Measurements from ENCODE around the gene PRDM5. TPM values are rescaled to one million over a fixed set of nuclear protein-coding genes. Genes with fewer than 3 reads are reported as not detected.

Gene PRDM5
- total and polyA plus RNA-seq, 3 donors from 2014 or later, result 8.2 to 21.9 (median 19.1) TPM

- no peak overlapping the region for H3K4me3 ChIP-seq
- intact Hi-C loops (cut with DNase I; ENCODE audit: low total_unique reads), result no loop called here
Observed at GRCh38 chr4:120939693-120940092, 17.2 kb upstream of the PRDM5 start.

GRCh38 chr4:120929847-120930246 is 7.3 kb upstream of the PRDM5 start:
- Histone ChIP-seq H3K27ac (no peak overlapping the region), H3K36me3 (ENCODE audit: low read depth, missing control alignments) (no peaks in the 10 kb centered on the region), H3K4me3 (no peak overlapping the region), H3K4me1 (no peaks in the 10 kb centered on the region), H3K27me3 (no peaks in the 10 kb centered on the region), H3K9me3 (no peaks in the 10 kb centered on the region)
- WGBS, 2 donors, result 54 to 57% methylated on average over 1 of the region's 1 CpG
- no peak for TF ChIP-seq POLR2A (IDR thresholded peaks at IDR 0.05)
- TF ChIP-seq CTCF (IDR thresholded peaks at IDR 0.05), result no peak
- intact Hi-C loops (cut with DNase I; ENCODE audit: low total_unique reads), result no loop called here
- DNase-seq, result no peak

More at GRCh38 chr4:120939693-120940092, 17.2 kb upstream of the PRDM5 start:
- no peaks in the 10 kb centered on the region for H3K36me3 ChIP-seq (ENCODE audit: low read depth, missing control alignments)
- no peaks in the 10 kb centered on the region for H3K4me1 ChIP-seq
- no peak overlapping the region for H3K27ac ChIP-seq
- no peak for TF ChIP-seq POLR2A (IDR thresholded peaks at IDR 0.05)
- no peak for TF ChIP-seq CTCF (IDR thresholded peaks at IDR 0.05)
- DNase-seq, result no peak
- H3K27me3 ChIP-seq, result no peaks in the 10 kb centered on the region
- no peaks in the 10 kb centered on the region for H3K9me3 ChIP-seq

- no peaks in the 10 kb centered on the region for H3K9me3 ChIP-seq
- H3K4me3 ChIP-seq, result no peak overlapping the region
- no peak for DNase-seq
- peaks cover 8% of the 10 kb centered on the region for H3K4me1 ChIP-seq
- no peaks in the 10 kb centered on the region for H3K27me3 ChIP-seq
- no peaks in the 10 kb centered on the region for H3K36me3 ChIP-seq (ENCODE audit: low read depth, missing control alignments)
- intact Hi-C loops (cut with DNase I; ENCODE audit: low total_unique reads), result no loop called here
- no peak for TF ChIP-seq CTCF (IDR thresholded peaks at IDR 0.05)
- no peak for TF ChIP-seq POLR2A (IDR thresholded peaks at IDR 0.05)
- no peak overlapping the region for H3K27ac ChIP-seq
Observed at GRCh38 chr4:120927801-120928409, 5.4 kb upstream of the PRDM5 start.

GRCh38 chr4:120926358-120927025 is 4.0 kb upstream of the PRDM5 start:
- no peak overlapping the region for H3K27ac ChIP-seq
- peaks cover 9% of the 10 kb centered on the region for H3K4me1 ChIP-seq
- no peaks in the 10 kb centered on the region for H3K9me3 ChIP-seq
- H3K4me3 ChIP-seq, result no peak overlapping the region
- DNase-seq, result no peak
- intact Hi-C loops (cut with DNase I; ENCODE audit: low total_unique reads), result no loop called here
- H3K36me3 ChIP-seq (ENCODE audit: low read depth, missing control alignments), result no peaks in the 10 kb centered on the region
- 92 to 97% methylated on average over 3 of the region's 3 CpGs for WGBS, 2 donors
- TF ChIP-seq POLR2A (IDR thresholded peaks at IDR 0.05), result no peak
- TF ChIP-seq CTCF (IDR thresholded peaks at IDR 0.05), result no peak
- no peaks in the 10 kb centered on the region for H3K27me3 ChIP-seq

GRCh38 chr4:120924931-120925330 is 2.4 kb upstream of the PRDM5 start:
- Histone ChIP-seq H3K4me3 (no peak overlapping the region), H3K9me3 (no peaks in the 10 kb centered on the region), H3K27me3 (no peaks in the 10 kb centered on the region), H3K36me3 (ENCODE audit: low read depth, missing control alignments) (no peaks in the 10 kb centered on the region), H3K4me1 (peaks cover 17% of the 10 kb centered on the region), H3K27ac (no peak overlapping the region)
- WGBS, 2 donors, result 44 to 62% methylated on average over 3 of the region's 3 CpGs
- intact Hi-C loops (cut with DNase I; ENCODE audit: low total_unique reads), result no loop called here
- DNase-seq, result no peak
- no peak for TF ChIP-seq CTCF (IDR thresholded peaks at IDR 0.05)
- TF ChIP-seq POLR2A (IDR thresholded peaks at IDR 0.05), result no peak

All from testis (tissue), 3 donors.